Stimulated activated CD8-positive, alpha-beta memory T cell treated with anti-CD3 and anti-CD28 coated beads, Interleukin-7, amount 100 ng/mL, for 4 hours (primary cell): Measurements from ENCODE around the gene GTPBP3.

ENCODE experiments used
- DNase-seq, 2 donors: peaks; one replicate each; pipeline ENCODE4 v3.0.0-alpha.2; 2020; ENCODE audit warnings: low read depth in 2 of 2

GTPBP3 gene

GRCh38 chr19:17380426-17381138 is 43.2 kb downstream of the GTPBP3 start:
- DNase-seq: no peak

DNA sequence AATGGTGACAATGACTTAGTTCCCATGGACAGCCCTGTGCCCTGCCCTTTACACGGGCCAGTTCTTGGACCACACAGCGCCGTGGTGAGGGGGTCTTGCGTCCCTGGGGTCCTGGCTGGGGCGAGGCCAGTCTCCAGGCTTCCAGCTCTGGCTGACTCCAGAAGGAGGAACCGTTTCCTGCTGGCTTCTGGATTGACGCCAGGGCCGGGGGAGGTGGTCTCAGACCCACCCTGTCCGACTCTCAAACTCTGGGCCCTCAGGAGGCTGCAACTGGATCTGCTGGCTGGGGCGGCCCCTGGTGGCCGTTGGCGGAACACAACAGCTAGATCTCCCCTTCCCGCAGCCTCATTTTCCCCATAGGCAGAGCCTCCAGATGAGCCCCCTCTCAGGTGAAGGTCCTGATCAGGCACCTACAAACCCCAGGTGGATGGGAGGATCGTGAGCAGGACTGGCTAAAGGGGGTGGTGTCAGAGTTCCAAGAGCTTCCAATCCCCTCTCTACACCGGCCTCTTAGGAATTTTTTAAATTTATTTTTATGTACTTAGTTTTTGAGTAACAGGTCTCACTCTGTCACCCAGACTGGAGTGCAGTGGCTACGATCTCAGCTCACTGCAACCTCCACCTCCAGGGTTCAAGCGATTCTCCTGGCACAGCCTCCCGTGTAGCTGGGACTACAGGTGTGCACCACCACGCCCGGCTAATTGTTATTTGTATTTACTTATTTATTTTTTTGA is 48.7 kb downstream of the GTPBP3 start:
- DNase-seq: peak; percentile 26 to 45

DNA sequence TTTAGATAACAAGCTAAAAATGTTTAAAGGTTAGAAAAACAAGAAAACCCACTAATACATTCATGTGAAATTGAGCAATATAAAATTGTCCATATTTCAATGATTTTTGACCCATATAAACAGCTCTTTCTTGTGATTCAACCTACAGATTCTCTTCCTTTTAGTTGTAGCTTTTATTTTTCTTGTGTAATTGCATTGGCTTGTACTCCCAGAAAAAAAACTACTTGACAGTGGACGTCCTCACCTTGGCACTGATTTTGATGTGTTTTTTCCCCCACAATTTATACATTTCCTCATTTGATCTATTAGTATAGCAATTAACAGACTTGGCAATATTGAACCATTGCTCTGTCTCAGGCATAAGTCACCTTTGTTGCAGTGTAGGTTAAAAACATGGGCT is 51.9 kb downstream of the GTPBP3 start:
- no peak for DNase-seq

GRCh38 chr19:17389957-17390664 is 52.8 kb downstream of the GTPBP3 start:
- DNase-seq: no peak

DNA sequence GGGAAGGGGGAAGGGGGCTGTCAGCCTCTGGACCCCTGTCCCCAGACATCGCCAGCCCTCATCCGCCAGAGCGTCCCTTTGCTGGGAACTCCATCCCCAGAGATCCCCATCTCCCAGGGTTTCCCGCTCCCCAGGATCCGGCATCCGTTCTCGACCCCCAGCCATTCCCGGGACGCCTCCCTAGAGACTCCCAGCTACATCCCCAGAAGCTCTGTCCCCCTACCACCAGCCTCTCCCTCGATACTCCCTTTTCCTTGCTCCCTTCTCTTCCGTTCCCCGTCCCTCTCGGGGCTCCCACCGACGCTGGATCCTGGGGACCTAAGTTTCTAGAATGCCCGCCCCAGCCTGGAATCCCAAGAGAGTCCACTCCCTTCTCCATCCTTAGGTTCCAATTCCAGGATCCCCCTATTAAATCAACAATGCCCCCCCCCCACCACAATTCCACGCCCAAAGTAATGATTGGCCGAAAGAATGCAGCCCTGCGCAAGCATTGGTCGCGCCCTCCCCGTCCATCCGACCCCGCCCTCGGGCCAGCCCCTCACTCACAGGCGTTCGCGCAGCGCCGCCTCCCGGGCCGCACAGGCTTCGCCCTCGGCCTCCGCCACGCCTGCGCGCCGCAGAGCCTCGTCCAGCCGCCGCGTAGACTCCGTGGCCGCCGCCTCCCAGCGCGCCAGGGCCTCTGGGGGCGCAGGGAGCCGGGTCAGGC is 53.5 kb downstream of the GTPBP3 start:
- peak; percentile 64 to 84 for DNase-seq

- DNase-seq: no peak
These were observed 54.2 kb downstream of the GTPBP3 start for GRCh38 chr19:17391371-17392151.
